MM.1S (cell line): ENCODE results near the gene TOM1L1.

Source experiments
- EZH2 ChIP-seq: fragments of 300-600 bp; sonication (generic); optimal IDR thresholded peaks from 2 replicates; pipeline ENCODE3; 2017; ENCODE audit warnings: low read depth, mild to moderate bottlenecking, antibody characterized with exemption, low read length, mixed read lengths
- EZH2phosphoT487 ChIP-seq: fragments of 300-600 bp; sonication (generic); IDR thresholded peaks from 2 replicates; pipeline ENCODE4 v1.6.1; 2018; ENCODE audit warnings: antibody characterized with exemption, low read length
- TF ChIP-seq, protein P1 (sequence below): fragments of 300-600 bp; sonication (generic); IDR thresholded peaks from 2 replicates; pipeline ENCODE4 v1.5.1; 2016; ENCODE audit warnings: antibody characterized with exemption, low read length, mixed read lengths

DNA sequence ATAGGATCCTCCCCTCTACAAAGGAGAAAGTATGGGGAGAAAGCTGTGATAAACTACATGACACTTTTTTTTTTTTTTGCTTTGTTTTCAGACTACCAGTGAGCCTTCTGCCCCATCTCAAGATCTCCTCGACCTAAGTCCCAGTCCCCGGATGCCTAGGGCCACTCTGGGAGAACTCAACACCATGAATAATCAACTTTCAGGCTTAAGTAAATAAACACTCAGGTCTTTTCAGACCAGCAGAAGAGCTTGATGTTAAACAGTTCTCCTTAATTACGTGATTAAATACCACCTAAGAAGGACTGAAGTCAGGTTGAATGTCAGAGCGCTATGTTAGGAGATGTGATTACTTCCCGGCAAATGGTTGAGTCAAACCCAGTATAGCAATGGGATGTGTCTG is 36.4 kb downstream of the TOM1L1 start:
- TF ChIP-seq, protein P1, sequence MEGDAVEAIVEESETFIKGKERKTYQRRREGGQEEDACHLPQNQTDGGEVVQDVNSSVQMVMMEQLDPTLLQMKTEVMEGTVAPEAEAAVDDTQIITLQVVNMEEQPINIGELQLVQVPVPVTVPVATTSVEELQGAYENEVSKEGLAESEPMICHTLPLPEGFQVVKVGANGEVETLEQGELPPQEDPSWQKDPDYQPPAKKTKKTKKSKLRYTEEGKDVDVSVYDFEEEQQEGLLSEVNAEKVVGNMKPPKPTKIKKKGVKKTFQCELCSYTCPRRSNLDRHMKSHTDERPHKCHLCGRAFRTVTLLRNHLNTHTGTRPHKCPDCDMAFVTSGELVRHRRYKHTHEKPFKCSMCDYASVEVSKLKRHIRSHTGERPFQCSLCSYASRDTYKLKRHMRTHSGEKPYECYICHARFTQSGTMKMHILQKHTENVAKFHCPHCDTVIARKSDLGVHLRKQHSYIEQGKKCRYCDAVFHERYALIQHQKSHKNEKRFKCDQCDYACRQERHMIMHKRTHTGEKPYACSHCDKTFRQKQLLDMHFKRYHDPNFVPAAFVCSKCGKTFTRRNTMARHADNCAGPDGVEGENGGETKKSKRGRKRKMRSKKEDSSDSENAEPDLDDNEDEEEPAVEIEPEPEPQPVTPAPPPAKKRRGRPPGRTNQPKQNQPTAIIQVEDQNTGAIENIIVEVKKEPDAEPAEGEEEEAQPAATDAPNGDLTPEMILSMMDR = no peak
- TF ChIP-seq EZH2phosphoT487 (no peak), EZH2 (no peak)
